H1 (cell line): ENCODE results near the gene SPARCL1.

Source experiments
- EZH2 ChIP-seq: fragments of 200-600 bp; sonication (generic); IDR thresholded peaks from 2 replicates; pipeline ENCODE4 v1.7.1; 2012; ENCODE audit warnings: low read depth, mild to moderate bottlenecking, moderate library complexity, low read length, inconsistent platforms; ENCODE audit not compliant: severe bottlenecking
- TCF12 ChIP-seq: IDR thresholded peaks from 2 replicates; pipeline ENCODE4 v1.6.1; 2011; ENCODE audit warnings: low read depth, mild to moderate bottlenecking, low read length

- TF ChIP-seq TCF12 (no peak), EZH2 (no peak)
These were observed 22.2 kb upstream of the SPARCL1 start for GRCh38 chr4:87551361-87551760.
